Stimulated activated CD4-positive, alpha-beta T cell treated with anti-CD3 and anti-CD28 coated beads, Interleukin-15, amount 100 ng/mL, for 1 hour (primary cell): ENCODE data around the gene IQGAP3.

Experiments
- DNase-seq, 2 donors: peaks; one replicate each; pipeline ENCODE4 v3.0.0-alpha.2; 2020; ENCODE audit warnings: low read depth in 1 of 2, low spot score in 1 of 2

IQGAP3 gene

GRCh38 chr1:156486421-156487344, 85.7 kb downstream of the IQGAP3 start:
- no peak for DNase-seq

GRCh38 chr1:156485984-156486383, 86.4 kb downstream of the IQGAP3 start:
- no peak for DNase-seq

- no peak for DNase-seq
These were observed 87.8 kb downstream of the IQGAP3 start for GRCh38 chr1:156484480-156485058.

- no peak for DNase-seq
These were observed 89.0 kb downstream of the IQGAP3 start for GRCh38 chr1:156483397-156483796.

- no peak for DNase-seq
These were observed 90.1 kb downstream of the IQGAP3 start for GRCh38 chr1:156482276-156482675.

GRCh38 chr1:156481527-156481926, 90.8 kb downstream of the IQGAP3 start:
- DNase-seq: no peak

GRCh38 chr1:156480411-156481192, 91.8 kb downstream of the IQGAP3 start:
- DNase-seq: peak; percentile 56 to 62

GRCh38 chr1:156480016-156480370, 92.4 kb downstream of the IQGAP3 start:
- DNase-seq: no peak

- DNase-seq: no peak
These were observed 93.0 kb downstream of the IQGAP3 start for GRCh38 chr1:156479093-156480015.

- DNase-seq: no peak
These were observed 94.1 kb downstream of the IQGAP3 start for GRCh38 chr1:156478250-156478627.

- DNase-seq: no peak
These were observed 94.7 kb downstream of the IQGAP3 start for GRCh38 chr1:156477526-156478249.

- no peak for DNase-seq
These were observed 95.7 kb downstream of the IQGAP3 start for GRCh38 chr1:156476501-156477298.

- no peak for DNase-seq
These were observed 96.5 kb downstream of the IQGAP3 start for GRCh38 chr1:156475568-156476500.
